ENCODE measurements around the gene SF3B5. TPM values are rescaled to one million over a fixed set of nuclear protein-coding genes. Genes with fewer than 3 reads are reported as not detected.

Gene SF3B5
- total and polyA plus RNA-seq, 12 donors = 109 to 323 (median 174) TPM

GRCh38 chr6:144122861-144123260 lies 27.5 kb upstream of the SF3B5 start:
- DNase-seq = no peak
- intact Hi-C loops (cut with DNase I) = no loop called here
- Histone ChIP-seq H3K4me3 (no peak overlapping the region), H3K4me1 (replicated peaks in 1 of 2) (no peaks in the 10 kb centered on the region), H3K27ac (no peak overlapping the region), H3K36me3 (replicated peaks in 1 of 2) (no peaks in the 10 kb centered on the region), H3K27me3 (no peaks in the 10 kb centered on the region), H3K9me3 (replicated peaks in 1 of 3) (no peaks in the 10 kb centered on the region)
- TF ChIP-seq CTCF (IDR thresholded peaks at IDR 0.05) (no peak), POLR2A (IDR thresholded peaks at IDR 0.05) (no peak)

DNA sequence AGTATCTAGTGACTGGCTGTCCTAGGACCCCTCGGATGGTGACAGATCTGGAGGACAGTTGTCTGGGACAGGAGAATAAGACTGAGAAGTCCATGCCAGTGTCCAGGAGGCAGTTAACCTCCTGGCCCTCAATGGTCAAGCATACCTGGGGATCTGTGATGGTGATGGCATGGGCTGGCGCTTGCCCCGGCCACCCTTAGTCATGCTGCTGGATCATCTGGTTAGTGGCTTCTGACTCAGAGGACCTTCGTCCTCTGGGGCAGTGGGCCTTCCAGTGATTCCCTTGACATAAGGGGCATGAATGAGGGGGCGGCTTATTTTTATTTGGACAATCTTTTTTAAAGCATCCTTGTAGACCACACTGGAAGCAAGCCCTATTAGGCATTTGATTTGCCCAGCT lies 24.0 kb upstream of the SF3B5 start:
- no peak overlapping the region for H3K27ac ChIP-seq
- WGBS, 4 donors = 84 to 91% (median 88%) methylated on average over 5 of the region's 5 CpGs
- H3K9me3 ChIP-seq (replicated peaks in 1 of 3) = no peaks in the 10 kb centered on the region
- intact Hi-C loops (cut with DNase I) = no loop called here
- no peak for DNase-seq
- TF ChIP-seq CTCF (IDR thresholded peaks at IDR 0.05) (no peak), POLR2A (IDR thresholded peaks at IDR 0.05) (no peak)
- H3K36me3 ChIP-seq (replicated peaks in 1 of 2) = no peaks in the 10 kb centered on the region
- H3K4me1 ChIP-seq (replicated peaks in 1 of 2) = no peaks in the 10 kb centered on the region
- H3K27me3 ChIP-seq = no peaks in the 10 kb centered on the region
- no peak overlapping the region for H3K4me3 ChIP-seq

GRCh38 chr6:144115219-144115618 lies 19.8 kb upstream of the SF3B5 start:
- Histone ChIP-seq H3K36me3 (replicated peaks in 1 of 2) (no peaks in the 10 kb centered on the region), H3K27me3 (no peaks in the 10 kb centered on the region), H3K4me1 (replicated peaks in 1 of 2) (no peaks in the 10 kb centered on the region), H3K9me3 (replicated peaks in 1 of 3) (no peaks in the 10 kb centered on the region), H3K4me3 (no peak overlapping the region), H3K27ac (no peak overlapping the region)
- TF ChIP-seq POLR2A (IDR thresholded peaks at IDR 0.05) (no peak), CTCF (IDR thresholded peaks at IDR 0.05) (no peak)
- no peak for DNase-seq
- intact Hi-C loops (cut with DNase I) = no loop called here
- WGBS, 4 donors = 77 to 87% (median 84%) methylated on average over 3 of the region's 3 CpGs

- no peaks in the 10 kb centered on the region for H3K9me3 ChIP-seq (replicated peaks in 1 of 3)
- H3K4me3 ChIP-seq = no peak overlapping the region
- H3K4me1 ChIP-seq (replicated peaks in 1 of 2) = no peaks in the 10 kb centered on the region
- 86 to 92% (median 90%) methylated on average over 6 of the region's 6 CpGs for WGBS, 4 donors
- TF ChIP-seq POLR2A (IDR thresholded peaks at IDR 0.05) (no peak), CTCF (IDR thresholded peaks at IDR 0.05) (no peak)
- no peaks in the 10 kb centered on the region for H3K36me3 ChIP-seq (replicated peaks in 1 of 2)
- no peak for DNase-seq
- H3K27ac ChIP-seq = no peak overlapping the region
- no peaks in the 10 kb centered on the region for H3K27me3 ChIP-seq
- intact Hi-C loops (cut with DNase I) = no loop called here
Measured at GRCh38 chr6:144113366-144113765, 18.0 kb upstream of the SF3B5 start.
